ENCODE measurements around the gene ADAM17. TPM values are rescaled to one million over a fixed set of nuclear protein-coding genes. Genes with fewer than 3 reads are reported as not detected.
A peak's percentile ranks its signal among the peaks of the same experiment; 100 is the strongest.

The ADAM17 gene
- polyA plus RNA-seq, 1 of the 3 experiments (the other 2 are of a cell fraction), result 17.1 TPM

- no peak for TF ChIP-seq TAF1 (IDR thresholded peaks at IDR 0.05; ENCODE audit: borderline replicate concordance, low read depth, low read length)
Measured at GRCh38 chr2:9462886-9463697, 92.5 kb downstream of the ADAM17 start (continued).

- Histone ChIP-seq H3K9ac (no peak overlapping the region), H4K20me1 (ENCODE audit: insufficient read depth) (no peaks in the 10 kb centered on the region), H3K79me2 (ENCODE audit: insufficient read depth) (no peaks in the 10 kb centered on the region), H3K9me3 (no peaks in the 10 kb centered on the region), H3K27me3 (ENCODE audit: insufficient read depth) (no peaks in the 10 kb centered on the region), H3K4me3 (ENCODE audit: low read depth in 2 of 2, low read length in 1 of 2) (no peak overlapping the region), H3F3A (replicated peaks; ENCODE audit: insufficient read depth) (no peaks in the 10 kb centered on the region), H3K9me2 (no peaks in the 10 kb centered on the region), H3K4me1 (ENCODE audit: control insufficient read depth in 1 of 2, insufficient read depth in 2 of 2, low read depth in 1 of 2, low read length in 1 of 2) (no peaks in the 10 kb centered on the region; a peak in 1 of 4 replicates), H3K36me3 (replicated peaks in 1 of 2; ENCODE audit: control insufficient read depth in 1 of 2, insufficient read depth in 2 of 2, low read length in 1 of 2) (peaks cover 40 to 57% of the 10 kb centered on the region in 2 experiments), H3K4me2 (no peak overlapping the region), H2AFZ (ENCODE audit: low read depth) (no peak overlapping the region), H3K27ac (ENCODE audit: low read depth in 2 of 2, low read length in 1 of 2) (no peak overlapping the region)
- ChIA-PET POLR2A (no interaction called here), CTCF (interaction anchor here (1.1 to 1.2 kb wide), 2 partner anchors 12 to 323 kb away, joined by 3 read pairs; partner anchors contain the start of gene IAH1)
- DNase-seq, result peak; percentile 60
- TF ChIP-seq RAD21 (IDR thresholded peaks at IDR 0.05; ENCODE audit: low read length) (no peak), MXI1 (IDR thresholded peaks at IDR 0.05; ENCODE audit: low read depth, low read length) (peak; percentile 57; the same call in 1 of the 2 replicates)
- WGBS (ENCODE audit: low lambda C conversion rate), result 85% methylated on average over 5 of the region's 5 CpGs
Measured at GRCh38 chr2:9462313-9462712, 93.3 kb downstream of the ADAM17 start.

GRCh38 chr2:9461079-9461478 is 94.6 kb downstream of the ADAM17 start:
- no peak for DNase-seq
- Histone ChIP-seq H2AFZ (ENCODE audit: low read depth) (no peak overlapping the region), H3F3A (replicated peaks; ENCODE audit: insufficient read depth) (peaks cover under 1% of the 10 kb centered on the region), H3K9me3 (no peaks in the 10 kb centered on the region), H3K27ac (ENCODE audit: low read depth in 2 of 2, low read length in 1 of 2) (no peak overlapping the region), H4K20me1 (ENCODE audit: insufficient read depth) (no peaks in the 10 kb centered on the region), H3K36me3 (replicated peaks in 1 of 2; ENCODE audit: control insufficient read depth in 1 of 2, insufficient read depth in 2 of 2, low read length in 1 of 2) (peaks cover 44 to 63% of the 10 kb centered on the region in 2 experiments), H3K27me3 (ENCODE audit: insufficient read depth) (no peaks in the 10 kb centered on the region), H3K9me2 (no peaks in the 10 kb centered on the region), H3K9ac (no peak overlapping the region), H3K4me1 (ENCODE audit: control insufficient read depth in 1 of 2, insufficient read depth in 2 of 2, low read depth in 1 of 2, low read length in 1 of 2) (no peaks in the 10 kb centered on the region; a peak in 1 of 4 replicates), H3K79me2 (ENCODE audit: insufficient read depth) (no peaks in the 10 kb centered on the region), H3K4me2 (no peak overlapping the region), H3K4me3 (ENCODE audit: low read depth in 2 of 2, low read length in 1 of 2) (no peak overlapping the region)
- no peak for TF ChIP-seq ELF1 (IDR thresholded peaks at IDR 0.05)
- TF ChIP-seq USF1 (IDR thresholded peaks at IDR 0.05; ENCODE audit: borderline replicate concordance, low read depth), result no peak
- TF ChIP-seq REST (IDR thresholded peaks at IDR 0.05; ENCODE audit: low read depth, low read length), result no peak
- 92% methylated on average over 3 of the region's 3 CpGs for WGBS (ENCODE audit: low lambda C conversion rate)
- ChIA-PET CTCF (no interaction called here), POLR2A (no interaction called here)
